WTC11 (cell line): ENCODE measurements around the gene IGLL1. TPM values are rescaled to one million over a fixed set of nuclear protein-coding genes. Genes with fewer than 3 reads are reported as not detected.

Experiments
- ATAC-seq: fragments of 200-7000 bp; cut with Tn5 transposase; 2 replicates; pipeline ENCODE4 v1.10.0; 2021; ENCODE audit warnings: mild to moderate bottlenecking, moderate library complexity
- CTCF ChIA-PET: fragments of 300-600 bp; sonication (Branson Sonifier 250); formaldehyde crosslinking; loops from one replicate; lab custom pipeline; 2021; ENCODE audit warnings: antibody characterized with exemption; lab: Charles Lee
- POLR2A ChIA-PET: fragments of 350-600 bp; sonication (Branson Sonifier 250); formaldehyde crosslinking; loops from one replicate; lab custom pipeline; 2021; ENCODE audit warnings: antibody characterized with exemption; lab: Charles Lee
- DNase-seq: peaks from one replicate; pipeline ENCODE4 v3.0.0; 2021; ENCODE audit warnings: low spot score
- H3K27ac Mint-ChIP-seq: 2 replicates; pipeline ENCODE4 v1.8.0; 2021; ENCODE audit warnings: mixed read lengths
- H3K27me3 Mint-ChIP-seq: 2 replicates; pipeline ENCODE4 v1.8.0; 2021; ENCODE audit warnings: low read depth, mild to moderate bottlenecking, moderate library complexity, mixed read lengths
- H3K36me3 Mint-ChIP-seq: 2 replicates; pipeline ENCODE4 v1.8.0; 2021; ENCODE audit warnings: mixed read lengths
- H3K4me1 Mint-ChIP-seq: 2 replicates; pipeline ENCODE4 v1.8.0; 2022; ENCODE audit warnings: mixed read lengths
- H3K4me3 Mint-ChIP-seq: 2 replicates; pipeline ENCODE4 v1.8.0; 2021; ENCODE audit warnings: mild to moderate bottlenecking, moderate library complexity, mixed read lengths
- H3K9me3 Mint-ChIP-seq: 2 replicates; pipeline ENCODE4 v1.8.0; 2021; ENCODE audit warnings: mixed read lengths
- AR ChIP-seq: fragments of 250-450 bp; sonication (Bioruptor Pico); IDR thresholded peaks from 2 replicates; pipeline ENCODE4 v1.9.0; 2021; ENCODE audit warnings: mild to moderate bottlenecking
- ATF3 ChIP-seq: sonication (generic); formaldehyde crosslinking; conservative IDR thresholded peaks from 2 replicates; pipeline ENCODE4 v1.8.1; 2022; ENCODE audit warnings: mild to moderate bottlenecking, missing genetic modification reagents
- CBFB ChIP-seq: sonication (generic); formaldehyde crosslinking; IDR thresholded peaks from 2 replicates; pipeline ENCODE4 v1.8.1; 2022; ENCODE audit warnings: mild to moderate bottlenecking, low read depth, missing genetic modification reagents
- CTCF ChIP-seq: fragments of 200-600 bp; IDR thresholded peaks from 2 replicates; pipeline ENCODE4 v1.8.0; 2022; ENCODE audit warnings: antibody characterized with exemption
- E2F1 ChIP-seq: sonication (generic); formaldehyde crosslinking; IDR thresholded peaks from 2 replicates; pipeline ENCODE4 v1.8.0; 2022; ENCODE audit warnings: mild to moderate bottlenecking, missing genetic modification reagents
- ETV6 ChIP-seq: sonication (generic); formaldehyde crosslinking; IDR thresholded peaks from 2 replicates; pipeline ENCODE4 v1.8.1; 2022; ENCODE audit warnings: mild to moderate bottlenecking, missing genetic modification reagents
- FOXP4 ChIP-seq: sonication (generic); formaldehyde crosslinking; IDR thresholded peaks from 2 replicates; pipeline ENCODE4 v1.8.0; 2022; ENCODE audit warnings: mild to moderate bottlenecking, missing genetic modification reagents
- HMGXB4 ChIP-seq: sonication (generic); formaldehyde crosslinking; IDR thresholded peaks from 2 replicates; pipeline ENCODE4 v1.8.1; 2023; ENCODE audit warnings: mild to moderate bottlenecking, moderate library complexity, missing genetic modification reagents
- JUN ChIP-seq: sonication (generic); formaldehyde crosslinking; IDR thresholded peaks from 2 replicates; pipeline ENCODE4 v1.8.0; 2023; ENCODE audit warnings: mild to moderate bottlenecking, missing genetic modification reagents
- MAX ChIP-seq: sonication (generic); formaldehyde crosslinking; IDR thresholded peaks from 2 replicates; pipeline ENCODE4 v1.8.0; 2022; ENCODE audit warnings: mild to moderate bottlenecking, missing genetic modification reagents
- MXD4 ChIP-seq: fragments of 250-450 bp; sonication (Bioruptor Pico); IDR thresholded peaks from 2 replicates; pipeline ENCODE4 v1.8.0; 2021; ENCODE audit warnings: mild to moderate bottlenecking, moderate library complexity, borderline replicate concordance
- PREB ChIP-seq: sonication (generic); formaldehyde crosslinking; IDR thresholded peaks from 2 replicates; pipeline ENCODE4 v1.8.1; 2022; ENCODE audit warnings: mild to moderate bottlenecking, missing genetic modification reagents, moderate library complexity, borderline replicate concordance
- RELA ChIP-seq: sonication (generic); formaldehyde crosslinking; IDR thresholded peaks from 2 replicates; pipeline ENCODE4 v1.8.1; 2022; ENCODE audit warnings: missing genetic modification reagents, mild to moderate bottlenecking, borderline replicate concordance
- RORB ChIP-seq: fragments of 250-450 bp; sonication (Bioruptor Pico); IDR thresholded peaks from 2 replicates; pipeline ENCODE4 v1.9.0; 2021; ENCODE audit warnings: mild to moderate bottlenecking
- SMAD3 ChIP-seq: sonication (generic); formaldehyde crosslinking; IDR thresholded peaks from 2 replicates; pipeline ENCODE4 v1.8.0; 2022; ENCODE audit warnings: missing genetic modification reagents, mild to moderate bottlenecking, borderline replicate concordance
- TCF7 ChIP-seq: sonication (generic); formaldehyde crosslinking; IDR thresholded peaks from 2 replicates; pipeline ENCODE4 v1.8.0; 2022; ENCODE audit warnings: mild to moderate bottlenecking, low read depth, missing genetic modification reagents, moderate library complexity
- ZBTB21 ChIP-seq: sonication (generic); formaldehyde crosslinking; IDR thresholded peaks from 2 replicates; pipeline ENCODE4 v1.8.1; 2023; ENCODE audit warnings: mild to moderate bottlenecking, missing genetic modification reagents, borderline replicate concordance
- ZNF138 ChIP-seq: sonication (generic); formaldehyde crosslinking; conservative IDR thresholded peaks from 2 replicates; pipeline ENCODE4 v1.8.1; 2022; ENCODE audit warnings: mild to moderate bottlenecking, moderate library complexity, missing genetic modification reagents
- ZNF263 ChIP-seq: sonication (generic); formaldehyde crosslinking; IDR thresholded peaks from 2 replicates; pipeline ENCODE4 v1.8.1; 2022; ENCODE audit warnings: low read depth, mild to moderate bottlenecking, moderate library complexity, missing genetic modification reagents
- ZNF423 ChIP-seq: fragments of 250-450 bp; sonication (Bioruptor Pico); IDR thresholded peaks from 2 replicates; pipeline ENCODE4 v2.1.2; 2022; ENCODE audit warnings: mild to moderate bottlenecking, moderate library complexity
- ZNF532 ChIP-seq: fragments of 250-450 bp; sonication (Bioruptor Pico); IDR thresholded peaks from 2 replicates; pipeline ENCODE4 v1.9.0; 2021; ENCODE audit warnings: mild to moderate bottlenecking, borderline replicate concordance
- total RNA-seq: library from RNA; stranded (reverse); gene quantifications from 3 replicates; pipeline ENCODE4 v1.2.3, GENCODE V29; 2021

The IGLL1 gene
- total RNA-seq, 1 experiment from 2014 or later = not detected

- TF ChIP-seq ZNF532 (CRISPR knock-in tag) (no peak), JUN (CRISPR knock-in tag) (no peak), RELA (CRISPR knock-in tag) (no peak), CBFB (CRISPR knock-in tag) (no peak), SMAD3 (CRISPR knock-in tag) (no peak), ETV6 (CRISPR knock-in tag) (no peak), RORB (CRISPR knock-in tag) (no peak), CTCF (no peak), ZNF263 (CRISPR knock-in tag) (no peak), AR (CRISPR knock-in tag) (no peak), ZNF138 (CRISPR knock-in tag) (no peak), PREB (CRISPR knock-in tag) (no peak), MXD4 (no peak), ZBTB21 (no peak)
These were observed 22.6 kb downstream of the IGLL1 start (continued) for GRCh38 chr22:23557467-23557866.

- ATAC-seq (no peak), DNase-seq (no peak)
- Mint-ChIP-seq H3K4me1 (0 out of 2 replicates have a peak, but pooled peaks cover 5% of the 10 kb centered on the region), H3K4me3 (no peak overlapping the region), H3K36me3 (no peaks in the 10 kb centered on the region), H3K9me3 (no peaks in the 10 kb centered on the region), H3K27me3 (peaks cover 11% of the 10 kb centered on the region), H3K27ac (no peak overlapping the region)
- CTCF ChIA-PET = interaction anchor here (2.6 kb wide), 1 partner anchor 34 kb away, joined by 11 read pairs; no protein-coding TSS in a partner anchor
- POLR2A ChIA-PET = no interaction called here
- TF ChIP-seq ZNF423 = no peak
- no peak for TF ChIP-seq FOXP4 (CRISPR knock-in tag)
- no peak for TF ChIP-seq TCF7
- no peak for TF ChIP-seq ATF3
- TF ChIP-seq E2F1 (CRISPR knock-in tag) = no peak
- no peak for TF ChIP-seq HMGXB4 (CRISPR knock-in tag)
- TF ChIP-seq SMAD3 (CRISPR knock-in tag) = no peak
- no peak for TF ChIP-seq MAX (CRISPR knock-in tag)
These were observed 23.1 kb downstream of the IGLL1 start for GRCh38 chr22:23557036-23557435.
